Neural cell (in vitro differentiated cells): ENCODE measurements around the gene HAP1.

Source experiments
- CTCF ChIP-seq: fragments of 450-650 bp; IDR thresholded peaks from 2 replicates; pipeline ENCODE4 v1.5.1; 2014; ENCODE audit warnings: antibody characterized with exemption, mild to moderate bottlenecking, moderate library complexity; ENCODE audit not compliant: poor library complexity, severe bottlenecking
- EP300 ChIP-seq: fragments of 450-650 bp; conservative IDR thresholded peaks from 2 replicates; pipeline ENCODE4 v1.6.1; 2014; ENCODE audit warnings: antibody characterized with exemption, mild to moderate bottlenecking, moderate library complexity; ENCODE audit not compliant: poor library complexity, severe bottlenecking
- EZH2 ChIP-seq: fragments of 200-600, 300-800 bp; shearing (Covaris generic), sonication (generic); IDR thresholded peaks from 2 replicates; pipeline ENCODE4 v1.6.1; 2014; ENCODE audit warnings: antibody characterized with exemption, low read length, borderline replicate concordance, mild to moderate bottlenecking; ENCODE audit not compliant: insufficient read depth, poor library complexity, severe bottlenecking
- MXI1 ChIP-seq: fragments of 450-650 bp; conservative IDR thresholded peaks from 2 replicates; pipeline ENCODE4 v1.6.1; 2014; ENCODE audit warnings: antibody characterized with exemption, mild to moderate bottlenecking; ENCODE audit not compliant: poor library complexity, severe bottlenecking
- POLR2AphosphoS5 ChIP-seq: IDR thresholded peaks from 2 replicates; pipeline ENCODE4 v1.6.1; 2012
- RAD21 ChIP-seq: fragments of 450-650 bp; conservative IDR thresholded peaks from 2 replicates; pipeline ENCODE4 v1.6.1; 2014; ENCODE audit warnings: antibody characterized with exemption, mild to moderate bottlenecking, moderate library complexity
- REST ChIP-seq: IDR thresholded peaks from 2 replicates; pipeline ENCODE4 v1.6.1; 2012; ENCODE audit warnings: borderline replicate concordance
- SMC3 ChIP-seq: fragments of 450-650 bp; conservative IDR thresholded peaks from 2 replicates; pipeline ENCODE4 v1.6.1; 2014; ENCODE audit warnings: antibody characterized with exemption, mild to moderate bottlenecking, moderate library complexity; ENCODE audit not compliant: poor library complexity
- TAF1 ChIP-seq: IDR thresholded peaks from 2 replicates; pipeline ENCODE4 v1.6.1; 2012; ENCODE audit warnings: low read depth

GRCh38 chr17:41680426-41681040, 53.9 kb downstream of the HAP1 start:
- TF ChIP-seq REST (no peak), EZH2 (no peak), EP300 (no peak), POLR2AphosphoS5 (no peak), CTCF (no peak), TAF1 (no peak), RAD21 (no peak), SMC3 (no peak), MXI1 (no peak)
